IPS-20b (cell line): ENCODE results near the gene CEP290.
A peak's percentile ranks its signal among the peaks of the same experiment; 100 is the strongest.

Source experiments
- H3K27ac ChIP-seq: one replicate; pipeline ENCODE4 v1.5.1; 2013; ENCODE audit warnings: low read length
- H3K27me3 ChIP-seq: 2 replicates; pipeline ENCODE4 v1.6.1; 2013; ENCODE audit warnings: mild to moderate bottlenecking, low read length, inconsistent platforms; ENCODE audit not compliant: insufficient read depth
- H3K36me3 ChIP-seq: 2 replicates; pipeline ENCODE4 v1.6.1; 2013; ENCODE audit warnings: low read depth, mild to moderate bottlenecking, inconsistent platforms, low read length, moderate library complexity; ENCODE audit not compliant: insufficient read depth
- H3K4me1 ChIP-seq: 2 replicates; pipeline ENCODE4 v1.6.1; 2013; ENCODE audit warnings: mild to moderate bottlenecking, control low read depth, inconsistent platforms, low read length, moderate library complexity; ENCODE audit not compliant: insufficient read depth
- H3K4me3 ChIP-seq: 2 replicates; pipeline ENCODE4 v1.5.1; 2013; ENCODE audit warnings: mild to moderate bottlenecking, low read length, inconsistent platforms
- H3K9ac ChIP-seq: 2 replicates; pipeline ENCODE4 v1.6.1; 2013; ENCODE audit warnings: low read depth, mild to moderate bottlenecking, inconsistent platforms, low read length, moderate library complexity
- H3K9me3 ChIP-seq: 2 replicates; pipeline ENCODE4 v1.6.1; 2013; ENCODE audit warnings: mild to moderate bottlenecking, low read depth, low read length, inconsistent platforms; ENCODE audit not compliant: insufficient read depth

Gene CEP290

DNA sequence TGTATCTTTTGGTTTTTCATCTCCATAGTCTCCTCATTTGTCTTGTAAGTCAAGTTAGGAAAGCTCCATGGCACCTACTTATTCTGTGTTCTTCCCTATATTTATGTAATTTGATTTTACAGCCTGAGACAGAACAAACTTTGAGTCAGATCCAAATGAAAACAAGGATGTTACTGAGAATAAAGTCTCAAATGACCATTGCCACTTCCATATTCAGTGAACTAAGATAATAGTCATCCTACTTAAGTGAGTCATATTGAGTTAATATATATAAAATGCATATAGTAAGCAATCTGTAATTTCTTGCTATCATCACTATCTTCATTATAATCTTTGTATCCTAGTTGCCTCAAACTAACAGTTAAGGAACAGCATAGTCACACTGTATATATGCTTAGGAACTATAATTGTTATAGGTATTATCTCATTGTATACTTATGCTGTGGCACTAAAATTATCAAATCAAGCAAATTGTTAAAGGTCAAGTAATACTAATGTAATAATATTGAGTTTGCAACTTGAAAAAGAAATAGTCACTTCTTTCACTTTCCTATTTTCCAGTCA is 31.0 kb upstream of the CEP290 start:
- Histone ChIP-seq H3K27me3 (no peaks in the 10 kb centered on the region), H3K36me3 (peaks cover 70% of the 10 kb centered on the region), H3K27ac (no peak overlapping the region), H3K9ac (no peak overlapping the region), H3K4me1 (no peaks in the 10 kb centered on the region), H3K9me3 (no peaks in the 10 kb centered on the region), H3K4me3 (no peak overlapping the region)

DNA sequence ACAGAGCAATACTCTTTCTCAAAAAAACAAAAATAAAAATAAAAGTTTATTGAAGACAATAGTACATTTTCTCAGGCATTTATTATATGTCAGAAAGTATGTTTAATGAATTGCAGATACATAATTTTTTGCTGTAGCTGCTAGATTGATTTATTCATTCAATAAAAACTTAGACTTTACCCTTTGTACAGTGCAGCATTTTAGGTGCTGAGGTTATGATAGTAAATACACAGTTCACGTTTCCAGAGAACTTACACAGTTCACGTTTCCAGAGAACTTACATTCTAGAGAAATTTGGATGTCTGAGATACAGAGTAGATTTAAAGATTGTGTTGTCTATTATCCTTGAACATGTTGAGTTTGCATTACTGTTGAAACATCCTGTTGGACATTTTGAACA is 25.5 kb upstream of the CEP290 start:
- Histone ChIP-seq H3K9me3 (no peaks in the 10 kb centered on the region), H3K36me3 (peaks cover 63% of the 10 kb centered on the region), H3K27me3 (no peaks in the 10 kb centered on the region), H3K4me1 (no peaks in the 10 kb centered on the region), H3K27ac (no peak overlapping the region), H3K9ac (no peak overlapping the region), H3K4me3 (no peak overlapping the region)

DNA sequence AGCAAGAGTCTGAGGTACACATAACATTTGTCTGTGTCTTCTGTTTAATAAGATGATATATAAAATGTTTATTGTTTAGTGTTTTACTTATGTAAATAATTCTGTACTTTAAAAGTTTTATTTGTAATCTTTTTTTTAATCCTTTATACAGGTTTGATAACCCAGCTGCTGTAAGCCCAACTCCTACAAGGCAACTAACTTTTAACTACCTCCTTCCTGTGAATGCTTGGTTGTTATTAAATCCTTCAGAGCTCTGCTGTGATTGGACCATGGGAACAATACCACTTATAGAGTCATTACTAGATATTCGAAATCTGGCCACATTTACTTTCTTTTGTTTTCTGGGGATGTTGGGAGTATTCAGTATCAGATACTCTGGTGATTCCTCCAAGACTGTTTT is 24.3 kb upstream of the CEP290 start:
- Histone ChIP-seq H3K27ac (no peak overlapping the region), H3K4me3 (no peak overlapping the region), H3K9ac (no peak overlapping the region), H3K9me3 (no peaks in the 10 kb centered on the region), H3K36me3 (peaks cover 58% of the 10 kb centered on the region), H3K27me3 (no peaks in the 10 kb centered on the region), H3K4me1 (peaks cover 5% of the 10 kb centered on the region)

DNA sequence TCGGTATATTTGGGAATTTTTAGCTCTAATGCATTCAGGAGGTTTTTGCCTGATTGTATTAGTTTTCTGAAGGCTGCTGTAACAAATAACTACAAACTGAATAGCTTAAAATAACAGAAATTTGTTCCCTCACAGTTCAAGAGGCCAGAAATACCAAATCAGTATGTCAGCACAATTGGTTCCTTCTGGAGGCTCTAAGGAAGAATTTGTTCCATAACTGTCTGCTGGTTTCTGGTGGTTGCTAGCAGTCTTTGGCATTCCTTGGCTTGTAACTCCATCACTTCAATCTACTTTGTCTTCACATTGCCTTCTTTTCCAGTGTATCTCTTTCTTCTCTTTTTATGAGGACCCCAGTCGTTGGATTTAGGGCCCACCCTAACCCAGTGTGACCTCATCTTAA is 21.5 kb upstream of the CEP290 start:
- peaks cover 53% of the 10 kb centered on the region for H3K36me3 ChIP-seq
- H3K9ac ChIP-seq = no peak overlapping the region
- H3K9me3 ChIP-seq = no peaks in the 10 kb centered on the region
- H3K27ac ChIP-seq = no peak overlapping the region
- peaks cover 7% of the 10 kb centered on the region for H3K4me1 ChIP-seq
- H3K27me3 ChIP-seq = no peaks in the 10 kb centered on the region
- no peak overlapping the region for H3K4me3 ChIP-seq

GRCh38 chr12:88156075-88156654 is 14.3 kb upstream of the CEP290 start:
- Histone ChIP-seq H3K9ac (peak overlapping the region; percentile 30; the same call in 1 of the 2 replicates), H3K9me3 (no peaks in the 10 kb centered on the region), H3K27me3 (no peaks in the 10 kb centered on the region), H3K4me3 (no peak overlapping the region), H3K27ac (no peak overlapping the region), H3K36me3 (peaks cover 10% of the 10 kb centered on the region), H3K4me1 (peaks cover 32% of the 10 kb centered on the region)

- H3K27ac ChIP-seq = no peak overlapping the region
- no peak overlapping the region for H3K4me3 ChIP-seq
- no peaks in the 10 kb centered on the region for H3K9me3 ChIP-seq
- peaks cover 30% of the 10 kb centered on the region for H3K4me1 ChIP-seq
- no peaks in the 10 kb centered on the region; the same call in none of the 2 replicates for H3K36me3 ChIP-seq
- H3K27me3 ChIP-seq = no peaks in the 10 kb centered on the region
- H3K9ac ChIP-seq = no peak overlapping the region
Observed at GRCh38 chr12:88153959-88154358, 12.1 kb upstream of the CEP290 start.

- no peak overlapping the region for H3K4me3 ChIP-seq
- H3K9ac ChIP-seq = no peak overlapping the region
- H3K9me3 ChIP-seq = no peaks in the 10 kb centered on the region
- H3K27me3 ChIP-seq = no peaks in the 10 kb centered on the region
- no peaks in the 10 kb centered on the region for H3K36me3 ChIP-seq
- no peak overlapping the region for H3K27ac ChIP-seq
- H3K4me1 ChIP-seq = peaks cover 27% of the 10 kb centered on the region
Observed at GRCh38 chr12:88150063-88150462, 8.2 kb upstream of the CEP290 start.

DNA sequence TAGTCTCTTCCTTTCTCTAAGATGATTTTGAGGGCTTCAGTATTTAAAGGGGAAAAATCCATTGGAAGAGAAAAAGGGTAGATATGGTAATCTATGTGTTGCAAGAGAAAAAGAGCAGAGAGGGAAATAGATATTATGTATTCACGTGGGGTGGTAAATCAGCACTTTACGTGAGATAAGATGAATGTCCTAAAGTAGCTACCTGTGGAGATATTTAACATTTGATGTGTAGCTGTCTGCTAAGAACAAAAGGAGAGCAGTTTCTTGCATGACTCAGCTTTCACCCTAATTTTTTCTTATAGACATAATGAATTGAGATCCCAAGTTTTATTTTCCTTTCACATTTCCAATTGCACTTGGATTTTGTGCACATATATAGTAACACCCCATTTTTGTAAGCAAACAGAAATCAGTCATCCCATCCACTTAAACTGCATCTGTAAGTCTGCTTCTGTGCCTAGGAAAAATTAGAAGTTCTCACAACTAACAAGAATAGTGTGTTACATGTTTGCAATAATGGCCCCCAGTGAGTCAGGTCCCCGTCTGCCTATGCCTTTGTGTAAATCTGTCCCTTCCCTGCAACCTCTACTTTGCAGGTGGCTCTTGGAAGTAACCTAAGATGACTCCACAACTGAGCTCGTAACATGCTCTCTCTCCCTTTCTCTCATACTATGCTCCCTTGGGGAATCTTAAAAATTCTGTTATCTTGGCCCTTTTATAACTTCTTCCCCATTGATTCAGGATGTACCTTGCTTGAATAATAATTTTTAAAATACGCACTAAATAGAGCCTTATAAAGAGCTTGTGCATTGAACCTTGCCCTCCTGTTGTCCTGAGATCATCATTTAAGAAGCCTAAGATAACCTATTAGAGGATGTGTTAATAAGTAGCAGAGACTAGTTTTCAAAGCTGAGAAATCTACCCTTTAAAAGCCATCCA is 3.9 kb upstream of the CEP290 start:
- peak overlapping the region; percentile 16 for H3K27ac ChIP-seq
- no peaks in the 10 kb centered on the region for H3K27me3 ChIP-seq
- H3K4me3 ChIP-seq = peak overlapping the region; percentile 99; the same call in 1 of the 2 replicates
- peak overlapping the region; percentile 45; the same call in 1 of the 2 replicates for H3K9ac ChIP-seq
- H3K9me3 ChIP-seq = no peaks in the 10 kb centered on the region
- no peaks in the 10 kb centered on the region for H3K36me3 ChIP-seq
- H3K4me1 ChIP-seq = peaks cover 32% of the 10 kb centered on the region

- Histone ChIP-seq H3K9ac (peak overlapping the region; percentile 45; the same call in 1 of the 2 replicates), H3K4me3 (peak overlapping the region; percentile 99), H3K4me1 (peaks cover 32% of the 10 kb centered on the region), H3K36me3 (no peaks in the 10 kb centered on the region), H3K27me3 (no peaks in the 10 kb centered on the region), H3K9me3 (no peaks in the 10 kb centered on the region), H3K27ac (peak overlapping the region; percentile 16)
Observed at GRCh38 chr12:88144546-88145468, 2.9 kb upstream of the CEP290 start.

DNA sequence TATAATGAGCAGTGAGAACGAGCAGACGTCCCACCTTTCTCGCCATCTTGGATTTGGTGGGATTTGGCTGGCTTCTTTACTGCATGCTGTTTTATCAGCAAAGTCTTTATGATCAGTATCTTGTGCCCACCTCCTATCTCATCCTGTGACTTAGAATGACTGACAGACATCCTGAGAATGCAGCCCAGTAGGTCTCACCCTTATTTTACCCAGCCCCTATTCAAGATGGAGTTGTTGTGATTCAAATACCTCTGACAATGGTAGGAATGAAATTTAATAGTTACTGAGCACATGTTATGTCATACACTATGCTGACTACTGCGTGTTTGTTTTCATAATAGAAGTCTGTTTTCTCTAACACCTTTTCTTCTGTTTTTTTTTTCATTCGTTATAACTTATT is 2.1 kb upstream of the CEP290 start:
- Histone ChIP-seq H3K9me3 (no peaks in the 10 kb centered on the region), H3K4me3 (peak overlapping the region; percentile 99), H3K4me1 (peaks cover 32% of the 10 kb centered on the region), H3K36me3 (no peaks in the 10 kb centered on the region), H3K9ac (peak overlapping the region; percentile 45; the same call in 1 of the 2 replicates), H3K27me3 (no peaks in the 10 kb centered on the region), H3K27ac (peak overlapping the region; percentile 16)

DNA sequence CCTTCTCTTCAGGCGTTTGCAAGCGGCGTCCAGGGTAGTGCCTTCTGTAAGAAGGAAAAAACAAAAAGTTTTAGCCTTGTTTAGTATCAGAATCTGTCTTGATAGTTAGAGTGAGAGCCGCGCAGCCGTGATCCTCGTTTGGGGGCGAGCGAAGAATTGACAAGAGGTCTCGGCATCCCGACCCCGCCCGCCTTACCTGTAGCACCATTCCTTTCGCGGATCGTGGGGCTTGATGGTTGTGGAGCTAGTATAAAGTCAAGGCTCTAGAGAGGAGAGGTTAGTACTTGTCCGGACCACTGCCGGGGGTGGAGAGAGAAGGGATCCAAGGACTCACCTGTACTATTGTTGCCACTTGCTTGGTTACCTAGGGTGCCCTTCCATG is 713 bp upstream of the CEP290 start:
- Histone ChIP-seq H3K27ac (peak overlapping the region; percentile 30), H3K4me3 (peak overlapping the region; percentile 99), H3K4me1 (peaks cover 32% of the 10 kb centered on the region)

More for the DNA sequence above, 713 bp upstream of the CEP290 start:
- Histone ChIP-seq H3K9me3 (no peaks in the 10 kb centered on the region), H3K27me3 (no peaks in the 10 kb centered on the region), H3K9ac (peak overlapping the region; percentile 93), H3K36me3 (0 out of 2 replicates have a peak, but pooled peaks cover 2% of the 10 kb centered on the region)
